ENCODE measurements around the gene BPIFB1.

The BPIFB1 gene

DNA sequence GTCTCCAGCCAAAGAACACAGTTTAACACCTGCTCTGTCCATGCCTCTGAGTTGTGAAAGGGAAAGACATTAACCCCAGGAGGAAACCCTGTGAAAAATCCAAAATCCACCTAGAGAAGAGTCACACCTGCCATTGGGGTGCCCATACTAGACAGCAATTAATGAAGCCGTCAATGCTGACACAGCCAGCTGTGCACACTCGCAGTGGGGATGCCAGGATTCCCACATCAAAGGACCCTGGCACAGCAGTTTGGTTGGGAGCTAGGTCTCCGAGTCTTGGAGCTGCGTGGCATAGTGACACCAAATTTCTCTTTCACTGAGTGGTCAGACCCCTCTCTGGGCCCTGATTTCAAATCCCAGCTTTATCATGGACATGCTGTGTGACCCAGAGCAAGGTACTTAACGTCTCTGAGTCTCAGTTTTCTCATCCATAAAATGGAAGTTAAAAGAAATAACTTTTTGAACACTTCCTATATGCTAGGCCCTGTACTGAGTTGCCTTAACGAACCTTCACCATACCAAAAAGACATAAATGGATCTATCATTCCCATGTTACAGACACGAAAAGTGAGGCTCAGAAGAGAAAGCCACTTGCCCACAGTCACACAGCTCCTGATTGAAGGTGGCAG, 30.8 kb downstream of the BPIFB1 start:
- no peak overlapping the region for H3K4me3 ChIP-seq (ENCODE audit: low read depth, low read length)
- DNase-seq: no peak
- no peak overlapping the region for H3K27ac ChIP-seq
- H3K36me3 ChIP-seq: no peaks in the 10 kb centered on the region
- TF ChIP-seq, protein P1, sequence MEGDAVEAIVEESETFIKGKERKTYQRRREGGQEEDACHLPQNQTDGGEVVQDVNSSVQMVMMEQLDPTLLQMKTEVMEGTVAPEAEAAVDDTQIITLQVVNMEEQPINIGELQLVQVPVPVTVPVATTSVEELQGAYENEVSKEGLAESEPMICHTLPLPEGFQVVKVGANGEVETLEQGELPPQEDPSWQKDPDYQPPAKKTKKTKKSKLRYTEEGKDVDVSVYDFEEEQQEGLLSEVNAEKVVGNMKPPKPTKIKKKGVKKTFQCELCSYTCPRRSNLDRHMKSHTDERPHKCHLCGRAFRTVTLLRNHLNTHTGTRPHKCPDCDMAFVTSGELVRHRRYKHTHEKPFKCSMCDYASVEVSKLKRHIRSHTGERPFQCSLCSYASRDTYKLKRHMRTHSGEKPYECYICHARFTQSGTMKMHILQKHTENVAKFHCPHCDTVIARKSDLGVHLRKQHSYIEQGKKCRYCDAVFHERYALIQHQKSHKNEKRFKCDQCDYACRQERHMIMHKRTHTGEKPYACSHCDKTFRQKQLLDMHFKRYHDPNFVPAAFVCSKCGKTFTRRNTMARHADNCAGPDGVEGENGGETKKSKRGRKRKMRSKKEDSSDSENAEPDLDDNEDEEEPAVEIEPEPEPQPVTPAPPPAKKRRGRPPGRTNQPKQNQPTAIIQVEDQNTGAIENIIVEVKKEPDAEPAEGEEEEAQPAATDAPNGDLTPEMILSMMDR (IDR thresholded peaks at IDR 0.05; ENCODE audit: low read depth, low read length): no peak
- no peaks in the 10 kb centered on the region for H3K27me3 ChIP-seq (ENCODE audit: insufficient read depth, low read depth, severe bottlenecking)
- H3K9me3 ChIP-seq (ENCODE audit: severe bottlenecking): no peaks in the 10 kb centered on the region

- no peak for DNase-seq
- no peaks in the 10 kb centered on the region for H3K27me3 ChIP-seq (ENCODE audit: insufficient read depth, low read depth, severe bottlenecking)
- H3K36me3 ChIP-seq: no peaks in the 10 kb centered on the region
- no peak overlapping the region for H3K4me3 ChIP-seq (ENCODE audit: low read depth, low read length)
- H3K9me3 ChIP-seq (ENCODE audit: severe bottlenecking): no peaks in the 10 kb centered on the region
- no peak overlapping the region for H3K27ac ChIP-seq
- TF ChIP-seq, protein P1 (IDR thresholded peaks at IDR 0.05; ENCODE audit: low read depth, low read length): no peak
Observed at GRCh38 chr20:33316343-33316742, 33.3 kb downstream of the BPIFB1 start.

- H3K27me3 ChIP-seq (ENCODE audit: insufficient read depth, low read depth, severe bottlenecking): no peaks in the 10 kb centered on the region
- TF ChIP-seq, protein P1 (IDR thresholded peaks at IDR 0.05; ENCODE audit: low read depth, low read length): no peak
- H3K9me3 ChIP-seq (ENCODE audit: severe bottlenecking): no peaks in the 10 kb centered on the region
- DNase-seq: no peak
- no peak overlapping the region for H3K4me3 ChIP-seq (ENCODE audit: low read depth, low read length)
- no peaks in the 10 kb centered on the region for H3K36me3 ChIP-seq
- no peak overlapping the region for H3K27ac ChIP-seq
Observed at GRCh38 chr20:33316958-33317357, 33.9 kb downstream of the BPIFB1 start.

- no peak for DNase-seq
- TF ChIP-seq, protein P1 (IDR thresholded peaks at IDR 0.05; ENCODE audit: low read depth, low read length): no peak
- H3K36me3 ChIP-seq: no peaks in the 10 kb centered on the region
- no peak overlapping the region for H3K4me3 ChIP-seq (ENCODE audit: low read depth, low read length)
- H3K27ac ChIP-seq: no peak overlapping the region
- no peaks in the 10 kb centered on the region for H3K9me3 ChIP-seq (ENCODE audit: severe bottlenecking)
- no peaks in the 10 kb centered on the region for H3K27me3 ChIP-seq (ENCODE audit: insufficient read depth, low read depth, severe bottlenecking)
Observed at GRCh38 chr20:33317424-33318095, 34.5 kb downstream of the BPIFB1 start.

- DNase-seq: peak; percentile 20
- H3K9me3 ChIP-seq (ENCODE audit: severe bottlenecking): no peaks in the 10 kb centered on the region
- no peak overlapping the region for H3K4me3 ChIP-seq (ENCODE audit: low read depth, low read length)
- H3K27me3 ChIP-seq (ENCODE audit: insufficient read depth, low read depth, severe bottlenecking): no peaks in the 10 kb centered on the region
- H3K27ac ChIP-seq: no peak overlapping the region
- H3K36me3 ChIP-seq: no peaks in the 10 kb centered on the region
- TF ChIP-seq, protein P1 (IDR thresholded peaks at IDR 0.05; ENCODE audit: low read depth, low read length): no peak
Observed at GRCh38 chr20:33318096-33318429, 35.0 kb downstream of the BPIFB1 start.

GRCh38 chr20:33320006-33320405, 37.0 kb downstream of the BPIFB1 start:
- Histone ChIP-seq H3K9me3 (ENCODE audit: severe bottlenecking) (no peaks in the 10 kb centered on the region), H3K36me3 (no peaks in the 10 kb centered on the region), H3K27me3 (ENCODE audit: insufficient read depth, low read depth, severe bottlenecking) (no peaks in the 10 kb centered on the region), H3K27ac (peak overlapping the region; percentile 42), H3K4me3 (ENCODE audit: low read depth, low read length) (no peak overlapping the region)
- no peak for DNase-seq
- TF ChIP-seq, protein P1 (IDR thresholded peaks at IDR 0.05; ENCODE audit: low read depth, low read length): no peak

Data from WERI-Rb-1 (cell line).